ENCODE data around the gene ERCC4.

ERCC4 gene

DNA sequence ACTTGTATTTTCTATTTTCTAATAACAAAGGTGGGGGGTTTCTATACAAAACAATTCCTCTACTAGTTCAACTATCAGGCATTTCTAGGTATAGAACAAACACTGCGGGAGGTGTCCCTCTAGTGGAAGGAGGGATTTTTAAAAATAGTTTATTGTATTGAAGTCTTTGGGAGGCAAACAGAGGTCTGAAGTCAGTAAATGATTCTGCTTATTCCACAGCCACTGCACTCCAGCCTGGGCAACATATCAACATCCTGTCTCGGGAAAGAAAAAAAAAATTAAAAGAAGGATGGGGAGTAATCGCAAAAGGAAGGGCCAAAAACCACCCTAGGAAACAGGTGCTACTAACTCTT lies 648 bp upstream of the ERCC4 start (continued):
- peak; percentile 31; the same call in 1 of the 2 replicates for TF ChIP-seq ZNF2 (tag by site-specific recombination; IDR thresholded peaks at IDR 0.05)
- no peak for TF ChIP-seq SCRT2 (tag by site-specific recombination; IDR thresholded peaks at IDR 0.05)
- no peak for TF ChIP-seq KLF7 (tag by site-specific recombination; IDR thresholded peaks at IDR 0.05; ENCODE audit: borderline replicate concordance)
- TF ChIP-seq ZXDB (tag by site-specific recombination; IDR thresholded peaks at IDR 0.05) = peak; percentile 42
- TF ChIP-seq PRDM10 (tag by site-specific recombination; IDR thresholded peaks at IDR 0.05) = 0 out of 2 replicates have a peak, but pooled peaks have one; percentile 28
- peak; percentile 25; the same call in 1 of the 2 replicates for TF ChIP-seq ZNF24 (tag by site-specific recombination; IDR thresholded peaks at IDR 0.05)
- 0 out of 2 replicates have a peak, but pooled peaks have one; percentile 30 for TF ChIP-seq ZNF324 (tag by site-specific recombination; IDR thresholded peaks at IDR 0.05)
- peak; percentile 45 for TF ChIP-seq ZNF654 (tag by site-specific recombination; IDR thresholded peaks at IDR 0.05; ENCODE audit: low read depth)
- TF ChIP-seq SP7 (tag by site-specific recombination; IDR thresholded peaks at IDR 0.05) = peak; percentile 54; the same call in 1 of the 2 replicates
- TF ChIP-seq, protein P1, sequence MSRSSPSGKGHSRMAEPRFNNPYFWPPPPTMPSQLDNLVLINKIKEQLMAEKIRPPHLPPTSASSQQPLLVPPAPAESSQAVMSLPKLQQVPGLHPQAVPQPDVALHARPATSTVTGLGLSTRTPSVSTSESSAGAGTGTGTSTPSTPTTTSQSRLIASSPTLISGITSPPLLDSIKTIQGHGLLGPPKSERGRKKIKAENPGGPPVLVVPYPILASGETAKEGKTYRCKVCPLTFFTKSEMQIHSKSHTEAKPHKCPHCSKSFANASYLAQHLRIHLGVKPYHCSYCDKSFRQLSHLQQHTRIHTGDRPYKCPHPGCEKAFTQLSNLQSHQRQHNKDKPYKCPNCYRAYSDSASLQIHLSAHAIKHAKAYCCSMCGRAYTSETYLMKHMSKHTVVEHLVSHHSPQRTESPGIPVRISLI (tag by site-specific recombination; IDR thresholded peaks at IDR 0.05) = peak; percentile 96; the same call in 1 of the 2 replicates
- TF ChIP-seq ZNF501 (tag by site-specific recombination; IDR thresholded peaks at IDR 0.05) = peak; percentile 37; the same call in 1 of the 2 replicates
- no peak for TF ChIP-seq ZNF514 (tag by site-specific recombination; IDR thresholded peaks at IDR 0.05)
- TF ChIP-seq ZNF624 (tag by site-specific recombination; IDR thresholded peaks at IDR 0.05) = no peak
- TF ChIP-seq ZNF623 (tag by site-specific recombination; IDR thresholded peaks at IDR 0.05) = no peak
- TF ChIP-seq ZNF239 (tag by site-specific recombination; IDR thresholded peaks at IDR 0.05) = no peak
- 0 out of 2 replicates have a peak, but pooled peaks have one; percentile 39 for TF ChIP-seq ZNF692 (tag by site-specific recombination; IDR thresholded peaks at IDR 0.05)
- no peak for TF ChIP-seq ZNF521 (tag by site-specific recombination; IDR thresholded peaks at IDR 0.05)

GRCh38 chr16:13920510-13920818 lies 510 bp downstream of the ERCC4 start:
- ChIA-PET CTCF (interaction anchor here (0.7 to 2.9 kb wide), 25 partner anchors 9 to 1599 kb away, joined by 3 to 33 read pairs (median 4); no protein-coding TSS in a partner anchor), POLR2A (interaction anchor here (0.8 to 1.3 kb wide), 8 partner anchors 13 to 710 kb away, joined by 3 to 11 read pairs (median 4); partner anchors contain the start of gene PARN)
- TF ChIP-seq ZNF777 (tag by site-specific recombination; IDR thresholded peaks at IDR 0.05; ENCODE audit: borderline replicate concordance) (0 out of 2 replicates have a peak, but pooled peaks have one; percentile 10), ZBTB48 (tag by site-specific recombination; IDR thresholded peaks at IDR 0.05) (0 out of 2 replicates have a peak, but pooled peaks have one; percentile 30), SP7 (tag by site-specific recombination; IDR thresholded peaks at IDR 0.05) (0 out of 2 replicates have a peak, but pooled peaks have one; percentile 0), ZNF843 (tag by site-specific recombination; IDR thresholded peaks at IDR 0.05) (0 out of 2 replicates have a peak, but pooled peaks have one; percentile 0), YY2 (tag by site-specific recombination; IDR thresholded peaks at IDR 0.05) (no peak), ZNF76 (tag by site-specific recombination; IDR thresholded peaks at IDR 0.05; ENCODE audit: borderline replicate concordance, low read depth) (0 out of 2 replicates have a peak, but pooled peaks have one; percentile 3)
- TF ChIP-seq, protein P2, sequence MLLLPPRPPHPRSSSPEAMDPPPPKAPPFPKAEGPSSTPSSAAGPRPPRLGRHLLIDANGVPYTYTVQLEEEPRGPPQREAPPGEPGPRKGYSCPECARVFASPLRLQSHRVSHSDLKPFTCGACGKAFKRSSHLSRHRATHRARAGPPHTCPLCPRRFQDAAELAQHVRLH (tag by site-specific recombination; IDR thresholded peaks at IDR 0.05) = no peak
- no peaks in the 10 kb centered on the region for H3K9me3 ChIP-seq (ENCODE audit: control insufficient read depth, insufficient read depth, low read depth, low read length)
- H3K27ac ChIP-seq (ENCODE audit: extremely low read depth, low read depth, low read length) = peak overlapping the region; percentile 42; the same call in 1 of the 2 replicates
- peaks cover 4% of the 10 kb centered on the region for H3K4me1 ChIP-seq (ENCODE audit: control insufficient read depth, insufficient read depth, low read length)
- peaks cover 6 to 25% of the 10 kb centered on the region in 2 experiments; a peak in 1 of 3 replicates for H3K36me3 ChIP-seq (ENCODE audit: control insufficient read depth in 2 of 2, insufficient read depth in 1 of 2, low read length in 2 of 2)
- H3K4me3 ChIP-seq (ENCODE audit: low read depth, low read length) = peak overlapping the region; percentile 75
